ENCODE data around the gene CRBN. TPM values are rescaled to one million over a fixed set of nuclear protein-coding genes. Genes with fewer than 3 reads are reported as not detected.

CRBN gene
- total and polyA plus RNA-seq, 9 of the 15 experiments (the other 6 are each of a cell fraction or from before 2014, with no cell fraction given), result 40.8 to 331 (median 57.4) TPM

DNA sequence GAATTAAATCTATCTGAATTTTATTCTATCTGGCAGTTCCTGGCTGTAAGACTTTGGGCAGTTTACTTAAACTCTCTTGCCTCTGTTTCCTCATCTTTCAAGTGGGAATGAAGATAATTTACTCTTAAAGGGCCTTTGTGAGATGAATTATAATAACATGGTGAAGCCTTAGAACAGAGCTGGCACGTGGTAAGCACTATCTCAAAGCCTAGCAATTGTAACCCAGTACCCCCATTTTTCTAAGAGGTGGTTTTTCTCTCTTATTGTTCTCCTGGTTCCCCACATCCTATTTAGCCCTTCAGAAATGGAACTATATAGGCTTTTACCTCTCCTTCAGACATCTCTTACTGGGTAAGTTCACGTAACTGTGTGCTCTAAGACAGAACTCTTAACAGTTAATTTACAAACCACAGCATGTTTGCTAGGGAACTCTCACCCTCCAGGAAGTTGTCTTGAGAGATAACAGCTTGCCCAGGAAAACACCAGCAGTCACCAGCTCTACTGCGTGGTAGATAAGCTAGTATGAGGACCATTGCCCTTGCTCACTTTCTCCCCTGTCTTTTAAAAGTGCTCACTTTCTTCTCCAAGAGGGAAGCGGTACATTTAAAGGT, 12.3 kb upstream of the CRBN start (continued):
- TF ChIP-seq, protein P1, sequence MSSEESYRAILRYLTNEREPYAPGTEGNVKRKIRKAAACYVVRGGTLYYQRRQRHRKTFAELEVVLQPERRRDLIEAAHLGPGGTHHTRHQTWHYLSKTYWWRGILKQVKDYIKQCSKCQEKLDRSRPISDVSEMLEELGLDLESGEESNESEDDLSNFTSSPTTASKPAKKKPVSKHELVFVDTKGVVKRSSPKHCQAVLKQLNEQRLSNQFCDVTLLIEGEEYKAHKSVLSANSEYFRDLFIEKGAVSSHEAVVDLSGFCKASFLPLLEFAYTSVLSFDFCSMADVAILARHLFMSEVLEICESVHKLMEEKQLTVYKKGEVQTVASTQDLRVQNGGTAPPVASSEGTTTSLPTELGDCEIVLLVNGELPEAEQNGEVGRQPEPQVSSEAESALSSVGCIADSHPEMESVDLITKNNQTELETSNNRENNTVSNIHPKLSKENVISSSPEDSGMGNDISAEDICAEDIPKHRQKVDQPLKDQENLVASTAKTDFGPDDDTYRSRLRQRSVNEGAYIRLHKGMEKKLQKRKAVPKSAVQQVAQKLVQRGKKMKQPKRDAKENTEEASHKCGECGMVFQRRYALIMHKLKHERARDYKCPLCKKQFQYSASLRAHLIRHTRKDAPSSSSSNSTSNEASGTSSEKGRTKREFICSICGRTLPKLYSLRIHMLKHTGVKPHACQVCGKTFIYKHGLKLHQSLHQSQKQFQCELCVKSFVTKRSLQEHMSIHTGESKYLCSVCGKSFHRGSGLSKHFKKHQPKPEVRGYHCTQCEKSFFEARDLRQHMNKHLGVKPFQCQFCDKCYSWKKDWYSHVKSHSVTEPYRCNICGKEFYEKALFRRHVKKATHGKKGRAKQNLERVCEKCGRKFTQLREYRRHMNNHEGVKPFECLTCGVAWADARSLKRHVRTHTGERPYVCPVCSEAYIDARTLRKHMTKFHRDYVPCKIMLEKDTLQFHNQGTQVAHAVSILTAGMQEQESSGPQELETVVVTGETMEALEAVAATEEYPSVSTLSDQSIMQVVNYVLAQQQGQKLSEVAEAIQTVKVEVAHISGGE (CRISPR knock-in tag; IDR thresholded peaks at IDR 0.05), result peak in 1 of 3 experiments; percentile 56; a peak in 1 of 6 replicates
- TF ChIP-seq CREB5 (CRISPR knock-in tag; IDR thresholded peaks at IDR 0.05), result no peak
- TF ChIP-seq, protein P2, sequence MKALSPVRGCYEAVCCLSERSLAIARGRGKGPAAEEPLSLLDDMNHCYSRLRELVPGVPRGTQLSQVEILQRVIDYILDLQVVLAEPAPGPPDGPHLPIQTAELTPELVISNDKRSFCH (CRISPR knock-in tag; IDR thresholded peaks at IDR 0.05), result no peak
- TF ChIP-seq, protein P2 (tag; IDR thresholded peaks at IDR 0.05), result no peak
- TF ChIP-seq CEBPB (tag; IDR thresholded peaks at IDR 0.05), result no peak
- peak; percentile 31; the same call in 1 of the 2 replicates for TF ChIP-seq RNF2 (IDR thresholded peaks at IDR 0.05)
- no peak for TF ChIP-seq MBD2 (IDR thresholded peaks at IDR 0.05; ENCODE audit: borderline replicate concordance, low read depth)
- peak; percentile 42; the same call in 1 of the 2 replicates for TF ChIP-seq BHLHE40 (IDR thresholded peaks at IDR 0.05; ENCODE audit: low read length)
- no peak for TF ChIP-seq ZMIZ1 (IDR thresholded peaks at IDR 0.05; ENCODE audit: low read depth in 2 of 2, low read length in 2 of 2)
- no peak for TF ChIP-seq MED1 (CRISPR knock-in tag; IDR thresholded peaks at IDR 0.05; ENCODE audit: borderline replicate concordance)
- TF ChIP-seq CBX5 (IDR thresholded peaks at IDR 0.05; ENCODE audit: borderline replicate concordance, low read depth), result no peak
- TF ChIP-seq, protein P3, sequence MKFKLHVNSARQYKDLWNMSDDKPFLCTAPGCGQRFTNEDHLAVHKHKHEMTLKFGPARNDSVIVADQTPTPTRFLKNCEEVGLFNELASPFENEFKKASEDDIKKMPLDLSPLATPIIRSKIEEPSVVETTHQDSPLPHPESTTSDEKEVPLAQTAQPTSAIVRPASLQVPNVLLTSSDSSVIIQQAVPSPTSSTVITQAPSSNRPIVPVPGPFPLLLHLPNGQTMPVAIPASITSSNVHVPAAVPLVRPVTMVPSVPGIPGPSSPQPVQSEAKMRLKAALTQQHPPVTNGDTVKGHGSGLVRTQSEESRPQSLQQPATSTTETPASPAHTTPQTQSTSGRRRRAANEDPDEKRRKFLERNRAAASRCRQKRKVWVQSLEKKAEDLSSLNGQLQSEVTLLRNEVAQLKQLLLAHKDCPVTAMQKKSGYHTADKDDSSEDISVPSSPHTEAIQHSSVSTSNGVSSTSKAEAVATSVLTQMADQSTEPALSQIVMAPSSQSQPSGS (CRISPR knock-in tag; IDR thresholded peaks at IDR 0.05), result no peak
- no peak for TF ChIP-seq SUPT5H (IDR thresholded peaks at IDR 0.05)
- TF ChIP-seq ZNF507 (tag; conservative IDR thresholded peaks at IDR 0.05), result no peak

Measured in K562 (cell line).